ENCODE data around the gene SWSAP1.
A peak's percentile ranks its signal among the peaks of the same experiment; 100 is the strongest.

The SWSAP1 gene

DNA sequence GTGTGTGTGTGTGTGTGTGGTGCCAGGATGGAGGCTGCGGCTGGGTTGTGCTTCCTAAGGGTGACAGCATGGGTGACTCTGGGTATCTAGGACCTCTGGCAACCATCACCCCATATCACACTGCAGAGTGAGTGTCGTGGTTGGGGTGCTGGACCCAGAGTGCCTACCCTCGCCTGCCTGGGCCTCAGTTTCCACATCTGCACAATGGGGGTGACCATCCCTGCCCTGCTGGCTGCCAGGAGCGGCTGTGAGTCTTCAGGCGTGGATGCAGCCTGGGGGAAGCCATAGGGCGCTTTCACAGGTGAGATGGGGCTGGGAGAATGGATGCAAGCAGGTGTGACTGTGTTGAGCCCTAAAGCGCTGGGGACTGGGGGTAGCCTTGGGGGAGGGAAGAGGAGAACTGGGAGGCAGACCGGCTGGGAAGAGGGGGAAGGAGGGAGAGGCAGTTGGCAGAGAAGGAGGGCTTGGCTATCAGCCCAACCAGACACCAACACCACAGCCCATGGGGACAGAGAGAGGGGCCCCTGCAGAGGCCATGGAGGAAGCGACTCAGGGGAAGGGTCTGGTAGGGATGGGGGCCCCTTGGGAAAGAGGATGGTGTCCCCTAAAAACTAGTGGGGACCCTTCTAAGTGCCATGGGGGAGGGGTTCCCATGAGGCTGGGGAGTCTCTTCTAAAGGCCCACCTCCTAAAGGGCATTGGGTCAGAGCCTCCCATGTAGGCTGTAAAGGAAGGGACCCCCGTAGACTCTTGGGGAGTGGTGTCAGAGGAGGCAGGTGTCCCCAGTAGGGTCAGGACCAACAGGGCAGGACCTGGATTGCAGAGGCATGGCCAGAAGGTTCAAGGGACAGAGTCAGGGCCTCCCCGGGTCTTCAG, 17.6 kb upstream of the SWSAP1 start:
- peaks cover 6% of the 10 kb centered on the region for H3K27me3 ChIP-seq (ENCODE audit: control insufficient read depth, insufficient read depth, low read length)
- H3K36me3 ChIP-seq (ENCODE audit: control insufficient read depth, insufficient read depth, low read length) = no peaks in the 10 kb centered on the region
- peaks cover 6% of the 10 kb centered on the region for H3K4me1 ChIP-seq (ENCODE audit: control insufficient read depth, insufficient read depth, low read length)
- no peaks in the 10 kb centered on the region for H3K9me3 ChIP-seq (ENCODE audit: control insufficient read depth, insufficient read depth, low read length)
- H3K9ac ChIP-seq (ENCODE audit: low read depth, low read length) = no peak overlapping the region
- H3K4me3 ChIP-seq (ENCODE audit: low read depth, low read length) = no peak overlapping the region

DNA sequence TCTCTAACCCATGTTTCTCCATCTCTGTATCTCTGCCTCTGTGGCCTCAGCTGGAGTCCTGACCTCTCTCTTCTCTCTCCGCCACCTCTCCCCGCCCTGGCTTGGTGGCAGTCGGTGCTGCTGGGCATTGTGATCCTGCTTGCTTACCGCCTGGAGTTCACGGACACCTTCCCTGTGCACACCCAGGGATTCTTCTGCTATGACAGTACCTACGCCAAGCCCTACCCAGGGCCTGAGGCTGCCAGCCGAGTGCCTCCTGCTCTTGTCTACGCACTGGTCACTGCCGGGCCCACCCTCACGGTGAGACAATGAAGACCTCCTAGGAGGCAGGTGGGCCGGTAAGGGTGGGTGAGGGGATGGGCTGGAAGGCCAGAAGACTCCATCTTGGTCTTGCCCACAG, 15.0 kb upstream of the SWSAP1 start:
- Histone ChIP-seq H3K36me3 (ENCODE audit: control insufficient read depth, insufficient read depth, low read length) (peaks cover 3% of the 10 kb centered on the region), H3K9ac (ENCODE audit: low read depth, low read length) (no peak overlapping the region), H3K27me3 (ENCODE audit: control insufficient read depth, insufficient read depth, low read length) (peaks cover 6% of the 10 kb centered on the region), H3K9me3 (ENCODE audit: control insufficient read depth, insufficient read depth, low read length) (no peaks in the 10 kb centered on the region), H3K4me1 (ENCODE audit: control insufficient read depth, insufficient read depth, low read length) (peaks cover 6% of the 10 kb centered on the region), H3K4me3 (ENCODE audit: low read depth, low read length) (no peak overlapping the region)

DNA sequence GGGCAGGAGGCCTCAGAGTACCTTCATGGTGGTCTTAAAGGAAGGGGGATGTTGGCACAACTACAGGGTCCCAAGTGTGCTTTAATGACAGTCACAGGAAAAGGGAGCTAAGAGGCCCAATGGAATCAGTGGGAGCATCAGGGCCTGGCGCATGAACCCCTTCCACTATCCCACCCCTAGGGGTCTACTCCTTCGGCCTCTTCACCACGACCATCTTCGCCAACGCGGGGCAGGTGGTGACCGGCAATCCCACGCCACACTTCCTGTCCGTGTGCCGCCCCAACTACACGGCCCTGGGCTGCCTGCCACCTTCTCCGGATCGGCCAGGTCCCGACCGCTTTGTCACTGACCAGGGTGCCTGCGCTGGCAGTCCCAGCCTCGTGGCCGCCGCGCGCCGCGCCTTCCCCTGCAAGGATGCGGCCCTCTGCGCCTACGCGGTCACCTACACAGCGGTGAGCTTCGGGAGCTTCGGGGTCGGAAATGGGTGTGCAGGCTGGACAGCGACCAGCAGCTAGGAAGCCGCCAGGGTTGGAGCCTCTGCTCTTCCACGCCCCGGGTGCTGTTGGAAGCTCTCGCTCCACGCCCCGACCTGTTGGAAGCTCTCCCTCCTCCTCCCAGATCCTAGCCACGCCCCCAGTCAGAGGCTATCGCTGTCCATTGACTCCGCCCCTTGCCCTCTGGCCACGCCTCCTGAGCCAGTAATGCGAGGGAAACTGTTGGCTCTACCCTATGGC, 13.3 kb upstream of the SWSAP1 start:
- no peaks in the 10 kb centered on the region for H3K9me3 ChIP-seq (ENCODE audit: control insufficient read depth, insufficient read depth, low read length)
- H3K4me3 ChIP-seq (ENCODE audit: low read depth, low read length) = peak overlapping the region; percentile 71
- peaks cover 3% of the 10 kb centered on the region for H3K36me3 ChIP-seq (ENCODE audit: control insufficient read depth, insufficient read depth, low read length)
- peaks cover under 1% of the 10 kb centered on the region for H3K4me1 ChIP-seq (ENCODE audit: control insufficient read depth, insufficient read depth, low read length)
- H3K9ac ChIP-seq (ENCODE audit: low read depth, low read length) = peak overlapping the region; percentile 65
- peaks cover under 1% of the 10 kb centered on the region for H3K27me3 ChIP-seq (ENCODE audit: control insufficient read depth, insufficient read depth, low read length)

- peaks cover 3% of the 10 kb centered on the region for H3K36me3 ChIP-seq (ENCODE audit: control insufficient read depth, insufficient read depth, low read length)
- no peak overlapping the region for H3K9ac ChIP-seq (ENCODE audit: low read depth, low read length)
- H3K9me3 ChIP-seq (ENCODE audit: control insufficient read depth, insufficient read depth, low read length) = no peaks in the 10 kb centered on the region
- no peaks in the 10 kb centered on the region for H3K27me3 ChIP-seq (ENCODE audit: control insufficient read depth, insufficient read depth, low read length)
- peak overlapping the region; percentile 71 for H3K4me3 ChIP-seq (ENCODE audit: low read depth, low read length)
- H3K4me1 ChIP-seq (ENCODE audit: control insufficient read depth, insufficient read depth, low read length) = no peaks in the 10 kb centered on the region
Measured at GRCh38 chr19:11361771-11362731, 12.4 kb upstream of the SWSAP1 start.

DNA sequence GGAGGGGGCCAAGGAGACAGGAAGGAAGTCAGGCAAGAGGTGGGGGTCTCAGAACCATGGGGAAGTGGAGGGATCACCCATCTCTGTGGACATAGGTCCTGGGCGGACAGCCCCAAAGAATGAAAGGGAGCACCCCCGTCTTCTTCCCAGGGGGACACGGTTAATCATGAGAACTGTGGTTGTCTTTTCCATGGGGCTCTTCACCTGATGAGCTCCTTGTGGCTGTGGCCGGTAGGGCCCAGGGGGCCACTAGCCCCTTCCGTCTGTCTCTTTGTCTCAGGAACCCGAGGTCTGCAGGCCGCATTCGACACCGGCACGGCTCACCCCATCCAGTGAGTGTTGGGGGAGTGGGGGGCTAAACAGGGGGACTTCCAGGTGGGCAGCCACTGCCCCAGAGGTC, 10.6 kb upstream of the SWSAP1 start:
- Histone ChIP-seq H3K4me3 (ENCODE audit: low read depth, low read length) (no peak overlapping the region), H3K9ac (ENCODE audit: low read depth, low read length) (no peak overlapping the region), H3K9me3 (ENCODE audit: control insufficient read depth, insufficient read depth, low read length) (no peaks in the 10 kb centered on the region), H3K4me1 (ENCODE audit: control insufficient read depth, insufficient read depth, low read length) (no peaks in the 10 kb centered on the region), H3K36me3 (ENCODE audit: control insufficient read depth, insufficient read depth, low read length) (peaks cover 3% of the 10 kb centered on the region), H3K27me3 (ENCODE audit: control insufficient read depth, insufficient read depth, low read length) (no peaks in the 10 kb centered on the region)

DNA sequence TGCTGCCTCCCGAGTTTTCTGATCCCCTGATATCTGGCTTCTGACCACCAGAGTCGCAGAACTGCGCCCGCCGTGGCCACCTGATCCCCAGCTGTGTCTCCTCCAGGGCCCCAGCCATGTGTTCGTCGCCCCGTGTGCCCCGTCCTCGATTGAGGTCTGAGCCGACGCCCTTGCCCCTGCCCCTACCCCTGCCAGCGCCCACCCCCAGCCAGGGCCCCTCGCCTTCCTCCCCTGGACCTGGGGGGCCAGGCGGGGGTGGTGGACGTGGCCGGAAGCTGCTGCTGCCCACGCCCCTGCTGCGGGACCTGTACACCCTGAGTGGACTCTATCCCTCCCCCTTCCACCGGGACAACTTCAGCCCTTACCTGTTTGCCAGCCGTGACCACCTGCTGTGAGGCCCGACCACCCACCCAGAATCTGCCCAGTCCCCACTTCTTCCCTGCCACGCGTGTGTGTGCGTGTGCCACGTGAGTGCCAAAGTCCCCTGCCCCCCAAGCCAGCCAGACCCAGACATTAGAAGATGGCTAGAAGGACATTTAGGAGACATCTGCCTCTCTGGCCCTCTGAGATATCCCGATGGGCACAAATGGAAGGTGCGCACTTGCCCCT, 10.1 kb upstream of the SWSAP1 start:
- no peaks in the 10 kb centered on the region for H3K9me3 ChIP-seq (ENCODE audit: control insufficient read depth, insufficient read depth, low read length)
- no peaks in the 10 kb centered on the region for H3K4me1 ChIP-seq (ENCODE audit: control insufficient read depth, insufficient read depth, low read length)
- peaks cover 3% of the 10 kb centered on the region for H3K36me3 ChIP-seq (ENCODE audit: control insufficient read depth, insufficient read depth, low read length)
- H3K4me3 ChIP-seq (ENCODE audit: low read depth, low read length) = no peak overlapping the region
- no peaks in the 10 kb centered on the region for H3K27me3 ChIP-seq (ENCODE audit: control insufficient read depth, insufficient read depth, low read length)
- H3K9ac ChIP-seq (ENCODE audit: low read depth, low read length) = no peak overlapping the region

DNA sequence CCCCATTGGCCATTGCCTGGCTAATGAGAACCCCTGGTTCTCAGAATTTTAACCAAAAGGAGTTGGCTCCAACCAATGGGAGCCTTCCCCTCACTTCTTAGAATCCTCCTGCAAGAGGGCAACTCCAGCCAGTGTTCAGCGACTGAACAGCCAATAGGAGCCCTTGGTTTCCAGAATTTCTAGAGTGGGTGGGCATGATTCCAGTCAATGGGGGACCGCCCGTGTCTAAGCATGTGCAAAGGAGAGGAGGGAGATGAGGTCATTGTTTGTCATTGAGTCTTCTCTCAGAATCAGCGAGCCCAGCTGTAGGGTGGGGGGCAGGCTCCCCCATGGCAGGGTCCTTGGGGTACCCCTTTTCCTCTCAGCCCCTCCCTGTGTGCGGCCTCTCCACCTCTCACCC, 9.5 kb upstream of the SWSAP1 start:
- peaks cover 3% of the 10 kb centered on the region for H3K36me3 ChIP-seq (ENCODE audit: control insufficient read depth, insufficient read depth, low read length)
- H3K4me3 ChIP-seq (ENCODE audit: low read depth, low read length) = no peak overlapping the region
- no peaks in the 10 kb centered on the region for H3K27me3 ChIP-seq (ENCODE audit: control insufficient read depth, insufficient read depth, low read length)
- no peak overlapping the region for H3K9ac ChIP-seq (ENCODE audit: low read depth, low read length)
- no peaks in the 10 kb centered on the region for H3K4me1 ChIP-seq (ENCODE audit: control insufficient read depth, insufficient read depth, low read length)
- no peaks in the 10 kb centered on the region for H3K9me3 ChIP-seq (ENCODE audit: control insufficient read depth, insufficient read depth, low read length)

DNA sequence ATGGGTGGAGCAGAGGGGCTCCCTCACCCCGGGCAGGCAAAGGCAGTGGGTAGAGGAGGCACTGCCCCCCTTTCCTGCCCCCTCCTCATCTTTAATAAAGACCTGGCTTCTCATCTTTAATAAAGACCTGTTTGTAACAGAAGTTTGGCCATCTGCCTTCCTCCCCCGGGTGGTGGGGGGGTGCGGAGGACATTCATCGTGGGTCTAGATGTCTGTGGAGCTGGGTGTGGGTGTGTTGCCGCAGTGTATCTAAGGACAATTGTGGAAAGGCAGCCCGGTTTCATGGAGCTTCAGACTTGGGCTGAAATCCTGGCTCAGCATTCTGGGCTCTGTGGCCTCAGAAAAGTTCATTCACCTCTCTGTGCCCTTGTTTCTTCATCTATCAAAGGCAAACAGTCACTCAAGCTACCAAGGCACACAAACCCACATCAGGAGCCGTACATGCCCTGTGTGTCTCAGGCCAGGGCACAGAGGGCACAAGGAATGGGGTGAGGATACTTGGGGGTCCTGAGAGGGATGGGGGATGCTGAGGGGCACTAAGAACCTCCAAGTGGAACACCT, 8.8 kb upstream of the SWSAP1 start:
- no peaks in the 10 kb centered on the region for H3K4me1 ChIP-seq (ENCODE audit: control insufficient read depth, insufficient read depth, low read length)
- H3K4me3 ChIP-seq (ENCODE audit: low read depth, low read length) = no peak overlapping the region
- no peaks in the 10 kb centered on the region for H3K27me3 ChIP-seq (ENCODE audit: control insufficient read depth, insufficient read depth, low read length)
- no peaks in the 10 kb centered on the region for H3K9me3 ChIP-seq (ENCODE audit: control insufficient read depth, insufficient read depth, low read length)
- H3K9ac ChIP-seq (ENCODE audit: low read depth, low read length) = no peak overlapping the region
- peaks cover 3% of the 10 kb centered on the region for H3K36me3 ChIP-seq (ENCODE audit: control insufficient read depth, insufficient read depth, low read length)

- Histone ChIP-seq H3K4me3 (ENCODE audit: low read depth, low read length) (no peak overlapping the region), H3K4me1 (ENCODE audit: control insufficient read depth, insufficient read depth, low read length) (no peaks in the 10 kb centered on the region), H3K9me3 (ENCODE audit: control insufficient read depth, insufficient read depth, low read length) (no peaks in the 10 kb centered on the region), H3K9ac (ENCODE audit: low read depth, low read length) (no peak overlapping the region), H3K36me3 (ENCODE audit: control insufficient read depth, insufficient read depth, low read length) (peaks cover 5% of the 10 kb centered on the region), H3K27me3 (ENCODE audit: control insufficient read depth, insufficient read depth, low read length) (no peaks in the 10 kb centered on the region)
Measured at GRCh38 chr19:11367528-11367927, 6.9 kb upstream of the SWSAP1 start.

GRCh38 chr19:11370744-11371143, 3.7 kb upstream of the SWSAP1 start:
- H3K9me3 ChIP-seq (ENCODE audit: control insufficient read depth, insufficient read depth, low read length) = no peaks in the 10 kb centered on the region
- no peaks in the 10 kb centered on the region for H3K4me1 ChIP-seq (ENCODE audit: control insufficient read depth, insufficient read depth, low read length)
- H3K9ac ChIP-seq (ENCODE audit: low read depth, low read length) = no peak overlapping the region
- no peaks in the 10 kb centered on the region for H3K27me3 ChIP-seq (ENCODE audit: control insufficient read depth, insufficient read depth, low read length)
- H3K4me3 ChIP-seq (ENCODE audit: low read depth, low read length) = no peak overlapping the region
- peaks cover 4% of the 10 kb centered on the region for H3K36me3 ChIP-seq (ENCODE audit: control insufficient read depth, insufficient read depth, low read length)
